CD1c-positive myeloid dendritic cell (primary cell): ENCODE results near the gene COASY.
A peak's percentile ranks its signal among the peaks of the same experiment; 100 is the strongest.

ENCODE experiments used
- DNase-seq: peaks from one replicate; pipeline ENCODE4 v3.0.0-alpha.2; 2016; ENCODE audit errors: extremely low spot score

COASY gene

GRCh38 chr17:42561897-42562387 lies at the start of gene COASY:
Gene COASY, plus strand, starts transcription at chr17:42562148. Its CDS starts 475 bp downstream, at chr17:42562623.
- peak; percentile 97 for DNase-seq

GRCh38 chr17:42512246-42512645 lies 49.7 kb upstream of the COASY start:
- DNase-seq, result no peak

GRCh38 chr17:42512733-42513251 lies 49.2 kb upstream of the COASY start:
- no peak for DNase-seq

GRCh38 chr17:42513686-42514085 lies 48.3 kb upstream of the COASY start:
- no peak for DNase-seq

- no peak for DNase-seq
Observed at GRCh38 chr17:42514279-42514678, 47.7 kb upstream of the COASY start.

- no peak for DNase-seq
Observed at GRCh38 chr17:42514867-42515266, 47.1 kb upstream of the COASY start.

- DNase-seq, result peak; percentile 94
Observed at GRCh38 chr17:42517516-42517915, 44.4 kb upstream of the COASY start.

GRCh38 chr17:42518046-42518754 lies 43.7 kb upstream of the COASY start:
- peak; percentile 92 for DNase-seq

GRCh38 chr17:42518755-42519545 lies 43.0 kb upstream of the COASY start:
- no peak for DNase-seq

- DNase-seq, result peak; percentile 60
Observed at GRCh38 chr17:42519546-42520491, 42.1 kb upstream of the COASY start.

GRCh38 chr17:42520540-42520951 lies 41.4 kb upstream of the COASY start:
- no peak for DNase-seq

- DNase-seq, result no peak
Observed at GRCh38 chr17:42521036-42521435, 40.9 kb upstream of the COASY start.

- DNase-seq, result no peak
Observed at GRCh38 chr17:42521666-42522262, 40.2 kb upstream of the COASY start.

- DNase-seq, result no peak
Observed at GRCh38 chr17:42522263-42522790, 39.6 kb upstream of the COASY start.

- no peak for DNase-seq
Observed at GRCh38 chr17:42522798-42523278, 39.1 kb upstream of the COASY start.

- DNase-seq, result no peak
Observed at GRCh38 chr17:42525221-42525620, 36.7 kb upstream of the COASY start.

- DNase-seq, result peak; percentile 13
Observed at GRCh38 chr17:42526031-42526444, 35.9 kb upstream of the COASY start.

GRCh38 chr17:42527932-42528331 lies 34.0 kb upstream of the COASY start:
- no peak for DNase-seq

GRCh38 chr17:42529061-42529460 lies 32.9 kb upstream of the COASY start:
- no peak for DNase-seq

GRCh38 chr17:42530952-42531454 lies 30.9 kb upstream of the COASY start:
- DNase-seq, result no peak
